Choroid plexus epithelial cell (primary cell): ENCODE measurements around the gene TBC1D9B.

Experiments
- DNase-seq: peaks from one replicate; pipeline ENCODE4 v3.0.0-alpha.2; 2010; ENCODE audit warnings: low read depth
- H3K4me3 ChIP-seq: 2 replicates; pipeline ENCODE4 v1.5.1; 2011; ENCODE audit warnings: low read depth, mild to moderate bottlenecking, control low read depth, low read length, moderate library complexity
- TF ChIP-seq, protein P1 (sequence below): conservative IDR thresholded peaks from 2 replicates; pipeline ENCODE4 v1.5.1; 2011; ENCODE audit warnings: low read depth, mild to moderate bottlenecking, control low read depth, inconsistent platforms, low read length, moderate library complexity

Gene TBC1D9B

DNA sequence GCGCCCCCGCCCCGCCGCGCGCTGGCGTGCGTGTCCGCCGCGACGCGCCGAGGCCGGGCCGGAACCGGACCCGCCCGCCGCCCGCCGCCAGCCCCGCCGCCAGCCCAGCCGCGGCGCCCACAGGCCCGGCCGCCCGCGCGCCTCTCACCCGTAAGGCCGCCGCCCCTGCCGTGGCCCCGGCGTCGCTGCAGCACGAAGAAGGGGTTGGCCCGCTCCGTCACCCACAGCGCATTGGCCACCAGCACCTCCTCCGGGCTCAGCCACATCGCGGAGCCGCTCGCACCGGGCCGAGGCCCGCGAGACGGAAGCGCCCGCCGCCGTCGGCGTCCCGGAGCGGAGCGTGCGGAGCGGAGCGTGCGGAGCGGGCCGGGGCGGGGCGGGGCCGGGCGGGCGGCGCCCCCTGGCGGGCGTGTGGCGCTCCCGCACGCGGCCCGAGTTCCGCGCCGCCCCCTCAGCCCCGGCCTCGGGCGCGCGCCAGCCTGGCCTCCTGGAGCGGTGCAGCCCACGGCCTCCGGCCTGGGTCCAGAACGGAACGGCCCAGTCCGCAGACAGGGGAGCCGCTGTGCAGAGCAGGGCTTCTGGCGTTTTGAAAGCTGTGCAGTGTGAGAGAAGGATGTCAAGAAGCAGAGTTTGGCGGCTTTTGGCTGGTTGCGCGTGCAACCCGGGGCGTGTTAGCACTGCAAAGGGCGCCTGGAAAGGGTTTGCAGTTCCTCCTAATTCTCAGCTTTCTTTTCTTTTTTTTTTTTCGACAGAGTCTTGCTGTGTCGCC, at the start of gene TBC1D9B:
Gene TBC1D9B (minus strand): TSS at position 342 of the 769 bp plus-strand sequence. CDS start 76 bp downstream, at position 266.
- TF ChIP-seq, protein P1, sequence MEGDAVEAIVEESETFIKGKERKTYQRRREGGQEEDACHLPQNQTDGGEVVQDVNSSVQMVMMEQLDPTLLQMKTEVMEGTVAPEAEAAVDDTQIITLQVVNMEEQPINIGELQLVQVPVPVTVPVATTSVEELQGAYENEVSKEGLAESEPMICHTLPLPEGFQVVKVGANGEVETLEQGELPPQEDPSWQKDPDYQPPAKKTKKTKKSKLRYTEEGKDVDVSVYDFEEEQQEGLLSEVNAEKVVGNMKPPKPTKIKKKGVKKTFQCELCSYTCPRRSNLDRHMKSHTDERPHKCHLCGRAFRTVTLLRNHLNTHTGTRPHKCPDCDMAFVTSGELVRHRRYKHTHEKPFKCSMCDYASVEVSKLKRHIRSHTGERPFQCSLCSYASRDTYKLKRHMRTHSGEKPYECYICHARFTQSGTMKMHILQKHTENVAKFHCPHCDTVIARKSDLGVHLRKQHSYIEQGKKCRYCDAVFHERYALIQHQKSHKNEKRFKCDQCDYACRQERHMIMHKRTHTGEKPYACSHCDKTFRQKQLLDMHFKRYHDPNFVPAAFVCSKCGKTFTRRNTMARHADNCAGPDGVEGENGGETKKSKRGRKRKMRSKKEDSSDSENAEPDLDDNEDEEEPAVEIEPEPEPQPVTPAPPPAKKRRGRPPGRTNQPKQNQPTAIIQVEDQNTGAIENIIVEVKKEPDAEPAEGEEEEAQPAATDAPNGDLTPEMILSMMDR, result no peak
- H3K4me3 ChIP-seq, result peak within 1 kb of the TSS; percentile 73
- peak; percentile 69 for DNase-seq

DNA sequence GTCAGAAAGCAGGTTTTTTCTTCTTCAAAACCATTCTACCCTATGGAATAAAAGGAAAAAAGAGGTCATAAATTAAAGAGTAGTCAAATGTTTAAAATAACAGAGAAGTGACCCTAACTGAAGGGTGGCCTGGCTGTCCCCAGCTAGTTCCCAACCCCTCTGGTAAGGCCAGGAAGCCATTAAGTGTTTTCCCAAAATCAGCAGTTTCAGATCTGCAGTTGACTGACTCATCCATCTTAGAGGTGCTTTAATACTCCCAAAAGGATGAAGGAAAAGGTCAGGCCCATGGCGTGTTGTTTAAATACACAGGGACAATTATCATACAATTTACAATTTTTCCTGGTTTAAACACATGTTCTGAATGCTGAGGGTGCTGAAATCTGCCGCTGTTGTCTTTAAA, 47.9 kb upstream of the TBC1D9B start:
- H3K4me3 ChIP-seq, result no peak overlapping the region
- TF ChIP-seq, protein P1, result no peak
- DNase-seq, result no peak

DNA sequence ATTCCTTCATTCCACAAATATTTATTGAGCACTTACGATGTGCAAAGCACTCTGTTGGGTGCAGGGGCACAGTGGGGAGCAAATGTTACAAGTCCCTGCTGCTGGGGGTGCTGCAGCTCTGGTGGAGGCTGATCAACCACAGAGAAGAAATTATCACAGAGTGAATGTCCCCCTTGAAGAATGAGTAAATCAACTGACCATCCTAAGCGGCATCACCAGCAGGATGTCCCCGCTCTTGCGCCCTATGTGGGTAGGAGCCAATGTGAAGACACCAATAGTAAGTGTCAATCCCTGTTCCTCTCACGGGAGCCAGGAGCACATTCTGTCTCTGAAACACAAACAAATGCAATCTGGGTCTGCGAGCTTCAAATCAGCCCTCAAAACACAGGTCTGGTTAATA, 47.4 kb upstream of the TBC1D9B start:
- DNase-seq, result no peak
- H3K4me3 ChIP-seq, result no peak overlapping the region
- TF ChIP-seq, protein P1, result no peak

DNA sequence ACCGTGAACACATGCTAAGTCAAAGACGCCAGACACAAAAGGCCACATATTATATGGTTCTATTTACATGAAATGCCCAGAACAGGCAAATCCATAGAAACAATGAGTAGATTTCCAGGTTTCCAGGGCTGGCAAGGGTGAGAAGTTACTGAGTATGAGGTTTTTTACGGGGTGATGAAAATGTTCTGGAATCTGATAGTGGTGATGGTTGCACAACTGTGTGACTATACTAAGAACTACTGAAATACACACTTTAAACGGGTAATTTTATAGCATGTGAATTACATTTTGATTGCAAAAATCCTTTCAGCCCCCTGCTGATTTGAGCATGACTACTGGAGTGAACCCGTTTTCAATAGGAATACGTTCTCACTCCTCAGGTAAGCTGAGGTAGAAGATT, 46.7 kb upstream of the TBC1D9B start:
- TF ChIP-seq, protein P1, result no peak
- DNase-seq, result peak; percentile 62
- no peak overlapping the region for H3K4me3 ChIP-seq

DNA sequence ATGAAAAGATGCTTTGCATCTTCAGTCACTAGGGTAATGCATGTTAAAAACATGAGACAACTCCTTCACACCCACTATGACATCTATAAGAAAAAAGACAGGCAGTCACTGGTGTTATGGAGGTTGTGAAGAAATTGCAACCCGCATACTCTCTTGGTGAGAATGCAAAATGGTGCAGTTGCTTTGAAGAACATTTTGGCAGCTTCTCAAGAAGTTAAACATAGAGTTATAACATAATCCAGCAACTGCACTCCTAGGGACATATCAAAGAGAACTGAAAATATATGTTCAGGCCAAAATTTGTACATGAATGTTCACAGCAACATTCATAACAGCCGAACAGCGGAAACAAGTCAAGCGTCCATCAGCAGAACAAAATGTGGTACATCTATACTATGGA, 46.3 kb upstream of the TBC1D9B start:
- no peak overlapping the region for H3K4me3 ChIP-seq
- DNase-seq, result peak; percentile 18
- TF ChIP-seq, protein P1, result no peak

DNA sequence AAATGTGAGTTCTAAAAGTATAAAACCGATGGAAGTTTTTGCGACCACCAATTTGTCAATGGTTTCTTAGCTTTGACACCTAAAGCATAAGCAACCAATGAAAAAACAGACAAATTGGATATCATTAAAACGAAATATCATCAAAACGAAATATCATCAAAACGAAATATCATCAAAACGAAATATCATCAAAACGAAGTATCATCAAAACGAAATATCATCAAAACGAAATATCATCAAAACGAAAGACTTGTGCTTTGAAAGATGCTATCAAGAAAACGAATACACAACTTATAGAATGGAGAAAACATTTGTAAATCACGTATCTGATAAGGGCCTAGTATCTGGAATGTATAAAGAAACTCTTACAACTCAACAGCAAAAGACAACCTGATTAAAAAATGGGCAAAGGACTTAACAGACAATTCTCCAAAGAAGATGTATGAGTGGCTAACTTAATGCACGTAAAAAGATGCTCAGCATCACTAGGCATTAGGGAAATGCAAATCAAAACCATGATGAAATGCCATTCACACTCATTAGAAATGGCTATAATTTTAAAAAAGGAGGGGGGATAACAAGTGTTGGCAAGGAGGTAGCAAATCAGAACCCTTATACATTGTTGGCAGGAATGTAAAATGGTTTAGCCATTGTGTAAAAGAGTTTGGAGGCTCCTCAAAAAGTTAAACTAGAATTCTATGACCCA, 29.4 kb upstream of the TBC1D9B start:
- H3K4me3 ChIP-seq, result no peak overlapping the region
- TF ChIP-seq, protein P1, result no peak
- no peak for DNase-seq
